Fibroblast of lung (primary cell): ENCODE measurements around the gene CGA.

Experiments used
- EZH2 ChIP-seq: IDR thresholded peaks from 2 replicates; pipeline ENCODE4 v1.5.1; 2012; ENCODE audit warnings: low read length, control low read depth, mild to moderate bottlenecking; ENCODE audit errors: missing control alignments
- TF ChIP-seq, protein P1 (sequence below), 2 donors: IDR thresholded peaks in 1 of 2; conservative IDR thresholded peaks in 1 of 2; 1 replicate in 1 of 2; 2 replicates in 1 of 2; pipeline ENCODE4 v1.5.1; 2011 to 2012; ENCODE audit warnings: low read length in 2 of 2, control low read depth in 1 of 2, inconsistent platforms in 1 of 2, low read depth in 1 of 2, mild to moderate bottlenecking in 1 of 2

DNA sequence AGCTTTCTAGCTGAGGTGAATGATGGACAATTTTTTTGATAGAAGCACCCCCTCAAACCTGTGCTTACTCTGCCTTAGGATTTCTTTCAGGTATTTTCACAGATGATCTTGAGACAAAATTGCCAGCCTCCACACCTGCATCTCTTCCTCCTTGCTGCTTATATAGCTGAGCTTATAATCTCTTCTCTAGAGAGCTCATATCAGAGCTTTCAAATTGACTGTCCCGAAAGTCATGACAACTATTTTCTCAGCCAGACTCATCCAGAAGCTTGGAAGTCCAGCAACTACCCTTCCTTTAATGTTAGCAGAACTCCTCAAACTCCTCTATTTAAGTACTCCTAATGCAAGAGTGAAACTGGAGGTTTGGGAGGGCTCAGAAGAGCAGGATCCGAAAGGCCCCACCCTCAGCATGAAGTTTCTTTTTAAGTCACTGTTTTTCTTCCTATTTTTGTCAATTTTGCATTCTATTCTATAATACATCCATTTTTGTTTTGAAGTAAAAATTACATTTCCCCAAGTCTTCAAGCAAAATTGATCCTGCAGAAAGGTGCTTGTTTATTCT lies 12.7 kb downstream of the CGA start:
- TF ChIP-seq, protein P1, sequence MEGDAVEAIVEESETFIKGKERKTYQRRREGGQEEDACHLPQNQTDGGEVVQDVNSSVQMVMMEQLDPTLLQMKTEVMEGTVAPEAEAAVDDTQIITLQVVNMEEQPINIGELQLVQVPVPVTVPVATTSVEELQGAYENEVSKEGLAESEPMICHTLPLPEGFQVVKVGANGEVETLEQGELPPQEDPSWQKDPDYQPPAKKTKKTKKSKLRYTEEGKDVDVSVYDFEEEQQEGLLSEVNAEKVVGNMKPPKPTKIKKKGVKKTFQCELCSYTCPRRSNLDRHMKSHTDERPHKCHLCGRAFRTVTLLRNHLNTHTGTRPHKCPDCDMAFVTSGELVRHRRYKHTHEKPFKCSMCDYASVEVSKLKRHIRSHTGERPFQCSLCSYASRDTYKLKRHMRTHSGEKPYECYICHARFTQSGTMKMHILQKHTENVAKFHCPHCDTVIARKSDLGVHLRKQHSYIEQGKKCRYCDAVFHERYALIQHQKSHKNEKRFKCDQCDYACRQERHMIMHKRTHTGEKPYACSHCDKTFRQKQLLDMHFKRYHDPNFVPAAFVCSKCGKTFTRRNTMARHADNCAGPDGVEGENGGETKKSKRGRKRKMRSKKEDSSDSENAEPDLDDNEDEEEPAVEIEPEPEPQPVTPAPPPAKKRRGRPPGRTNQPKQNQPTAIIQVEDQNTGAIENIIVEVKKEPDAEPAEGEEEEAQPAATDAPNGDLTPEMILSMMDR (conservative IDR thresholded peaks at IDR 0.05 in 1 of 2, IDR thresholded peaks at IDR 0.05 in 1 of 2; ENCODE audit: low read depth in 1 of 2, low read length in 2 of 2) = no peak
- no peak for TF ChIP-seq EZH2
